ENCODE data around the gene OR4D1.
A peak's percentile ranks its signal among the peaks of the same experiment; 100 is the strongest.
"Not testable (repeated sequence)": the region's sequence is repeated elsewhere in the genome, so short reads cannot be mapped to it uniquely, and the experiment has no call there.

OR4D1 gene

GRCh38 chr17:58147930-58148434 is at the start of gene OR4D1:
Gene OR4D1 (plus strand): TSS chr17:58148384. CDS start chr17:58155154, 6,770 bp downstream.
- no peak for DNase-seq (ENCODE audit: low spot score)

- no peak for DNase-seq (ENCODE audit: low spot score)
These were observed 47.7 kb upstream of the OR4D1 start for GRCh38 chr17:58100506-58100905.

DNA sequence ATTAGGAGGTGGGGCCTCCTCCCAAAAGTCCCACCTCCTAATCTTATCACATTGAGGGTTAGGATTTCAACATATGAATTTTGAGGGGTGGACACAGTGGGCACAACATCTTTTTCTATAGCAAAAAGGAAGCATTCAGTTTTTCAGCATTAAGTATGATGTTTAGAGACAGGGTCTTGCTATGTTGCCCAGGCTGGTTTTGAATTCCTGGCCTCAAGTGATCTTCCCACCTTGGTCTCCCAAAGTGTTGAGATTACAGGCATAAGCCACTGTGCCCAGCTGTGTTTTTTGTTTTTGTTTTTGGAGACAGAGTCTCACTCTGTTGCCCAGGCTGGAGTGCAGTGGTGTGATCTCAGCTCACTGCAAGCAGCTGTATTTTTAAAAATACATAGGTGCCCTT is 46.3 kb upstream of the OR4D1 start:
- DNase-seq (ENCODE audit: low spot score): not testable (repeated sequence)

DNA sequence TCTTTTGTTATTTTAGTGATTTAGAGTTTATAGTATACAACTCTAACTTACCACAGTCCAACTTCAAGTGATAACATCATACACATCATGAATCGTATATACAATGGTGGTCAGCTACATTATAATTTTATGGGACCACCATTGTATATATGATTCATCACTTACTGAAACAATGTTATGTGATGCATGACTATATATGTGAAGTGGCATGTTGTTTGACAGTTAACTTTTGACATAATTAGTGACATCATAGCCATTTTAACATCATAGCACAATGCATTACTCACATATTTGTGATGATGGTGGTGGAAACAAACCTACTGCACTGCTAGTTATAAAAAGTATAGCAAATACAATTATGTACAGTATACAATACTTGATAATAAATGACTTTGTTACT is 43.1 kb upstream of the OR4D1 start:
- no peak for DNase-seq (ENCODE audit: low spot score)

GRCh38 chr17:58107306-58107705 is 40.9 kb upstream of the OR4D1 start:
- DNase-seq (ENCODE audit: low spot score): no peak

DNA sequence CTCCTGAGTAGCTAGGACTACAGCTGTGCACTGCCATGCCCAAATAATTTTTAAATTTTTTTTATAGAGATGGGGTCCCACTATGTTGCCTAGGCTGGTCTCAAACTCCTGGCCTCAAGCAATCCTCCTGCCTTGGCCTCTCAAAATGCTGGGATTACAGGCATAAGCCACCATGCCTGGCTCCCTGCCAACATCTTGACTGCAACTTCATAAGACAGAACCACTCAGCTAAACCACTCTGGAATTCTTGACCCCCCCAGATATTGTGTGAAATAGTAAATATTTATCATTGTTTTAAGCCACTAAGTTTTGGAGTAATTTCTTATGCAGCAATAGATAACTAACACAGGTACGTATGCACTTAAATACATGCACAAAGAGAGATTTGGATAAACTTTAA is 39.0 kb upstream of the OR4D1 start:
- DNase-seq (ENCODE audit: low spot score): no peak

GRCh38 chr17:58110012-58110411 is 38.2 kb upstream of the OR4D1 start:
- no peak for DNase-seq (ENCODE audit: low spot score)

DNA sequence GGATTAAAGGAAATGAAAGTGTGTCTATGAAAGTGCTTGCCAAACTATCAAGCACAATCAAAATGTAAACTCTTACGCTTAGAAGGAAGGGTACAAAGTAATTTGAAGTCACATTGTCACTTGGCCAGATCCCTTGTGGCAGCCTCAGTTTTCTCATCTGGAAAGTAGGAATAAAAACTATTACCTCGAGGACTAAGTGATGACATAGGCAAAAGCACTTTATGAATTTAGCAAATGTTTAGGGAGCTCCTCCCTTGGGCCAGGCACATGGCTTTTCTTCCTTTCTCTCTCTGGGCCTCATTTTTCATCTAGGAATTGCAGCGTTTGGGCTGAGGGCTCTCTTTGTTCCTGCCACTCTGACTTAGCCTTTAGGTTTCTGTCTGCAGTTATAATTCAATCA is 36.5 kb upstream of the OR4D1 start:
- no peak for DNase-seq (ENCODE audit: low spot score)

- DNase-seq (ENCODE audit: low spot score): peak; percentile 75
These were observed 35.1 kb upstream of the OR4D1 start for GRCh38 chr17:58112970-58113631.

DNA sequence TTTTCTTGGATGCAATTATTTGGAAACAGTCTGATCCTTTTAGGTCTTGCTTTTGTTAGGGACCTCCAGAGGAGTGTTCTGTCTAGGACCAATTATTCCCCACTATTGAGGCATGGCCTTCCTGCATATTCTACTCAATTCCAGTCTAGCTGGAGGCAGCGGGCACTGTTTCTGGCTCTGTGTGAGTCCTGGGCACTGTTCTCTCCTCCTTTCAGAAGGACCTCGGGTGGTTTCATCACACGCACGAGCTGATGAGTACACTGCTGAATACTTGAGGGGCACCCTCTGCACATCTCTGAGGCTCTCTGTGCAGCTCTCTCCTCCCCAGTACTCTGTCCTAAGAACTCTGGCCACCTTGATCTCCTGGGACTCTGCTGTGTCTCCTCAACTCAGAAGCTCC is 34.2 kb upstream of the OR4D1 start:
- no peak for DNase-seq (ENCODE audit: low spot score)

DNA sequence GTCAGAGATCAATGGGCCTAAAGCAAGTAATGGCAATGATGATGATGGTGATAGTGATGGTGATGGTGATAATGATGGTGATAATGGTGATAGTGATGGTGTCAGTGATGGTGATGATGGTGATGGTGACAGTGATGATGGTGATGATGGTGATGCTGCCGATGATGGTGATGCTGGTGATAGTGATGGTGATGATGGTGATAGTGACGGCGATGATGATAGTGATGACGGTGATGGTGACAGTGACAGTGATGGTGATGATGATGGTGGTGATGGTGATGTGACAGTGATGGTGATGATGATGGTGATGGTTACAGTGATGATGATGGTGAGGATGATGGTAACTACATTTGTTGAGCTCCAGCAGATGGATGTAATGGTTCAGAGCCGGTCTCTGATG is 30.8 kb upstream of the OR4D1 start:
- DNase-seq (ENCODE audit: low spot score): no peak

GRCh38 chr17:58119491-58119890 is 28.7 kb upstream of the OR4D1 start:
- no peak for DNase-seq (ENCODE audit: low spot score)

GRCh38 chr17:58120195-58120822 is 27.9 kb upstream of the OR4D1 start:
- peak; percentile 22 for DNase-seq (ENCODE audit: low spot score)

DNA sequence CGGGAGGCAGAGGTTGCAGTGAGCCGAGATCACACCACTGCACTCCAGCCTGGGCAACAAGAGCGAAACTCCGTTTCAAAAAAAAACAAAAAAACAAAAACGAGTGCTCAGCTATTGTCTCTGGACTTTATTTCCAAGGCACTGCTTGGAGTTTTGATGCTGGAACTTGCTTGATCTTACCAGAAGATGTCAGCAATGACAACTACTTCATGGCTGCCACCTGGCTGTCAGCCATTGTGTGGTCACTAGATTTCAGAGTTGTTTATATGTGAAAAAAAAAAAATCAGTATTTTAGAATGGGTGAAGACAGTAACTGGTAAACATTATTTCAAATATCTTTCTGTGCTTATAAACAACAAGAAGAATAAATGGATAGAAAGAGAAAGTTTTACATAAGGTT is 26.3 kb upstream of the OR4D1 start:
- peak; percentile 35 for DNase-seq (ENCODE audit: low spot score)

- no peak for DNase-seq (ENCODE audit: low spot score)
These were observed 20.3 kb upstream of the OR4D1 start for GRCh38 chr17:58127846-58128245.

DNA sequence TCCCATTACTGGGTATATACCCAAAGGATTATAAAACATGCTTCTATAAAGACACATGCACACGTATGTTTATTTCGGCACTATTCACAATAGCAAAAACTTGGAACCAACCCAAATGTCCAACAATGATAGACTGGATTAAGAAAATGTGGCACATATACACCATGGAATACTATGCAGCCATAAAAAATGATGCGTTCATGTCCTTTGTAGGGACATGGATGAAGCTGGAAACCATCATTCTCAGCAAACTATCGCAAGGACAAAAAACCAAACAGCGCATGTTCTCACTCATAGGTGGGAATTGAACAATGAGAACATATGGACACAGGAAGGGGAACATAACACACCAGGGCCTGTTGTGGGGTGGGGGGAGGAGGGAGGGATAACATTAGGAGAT is 15.5 kb upstream of the OR4D1 start:
- not testable (repeated sequence) for DNase-seq (ENCODE audit: low spot score)

DNA sequence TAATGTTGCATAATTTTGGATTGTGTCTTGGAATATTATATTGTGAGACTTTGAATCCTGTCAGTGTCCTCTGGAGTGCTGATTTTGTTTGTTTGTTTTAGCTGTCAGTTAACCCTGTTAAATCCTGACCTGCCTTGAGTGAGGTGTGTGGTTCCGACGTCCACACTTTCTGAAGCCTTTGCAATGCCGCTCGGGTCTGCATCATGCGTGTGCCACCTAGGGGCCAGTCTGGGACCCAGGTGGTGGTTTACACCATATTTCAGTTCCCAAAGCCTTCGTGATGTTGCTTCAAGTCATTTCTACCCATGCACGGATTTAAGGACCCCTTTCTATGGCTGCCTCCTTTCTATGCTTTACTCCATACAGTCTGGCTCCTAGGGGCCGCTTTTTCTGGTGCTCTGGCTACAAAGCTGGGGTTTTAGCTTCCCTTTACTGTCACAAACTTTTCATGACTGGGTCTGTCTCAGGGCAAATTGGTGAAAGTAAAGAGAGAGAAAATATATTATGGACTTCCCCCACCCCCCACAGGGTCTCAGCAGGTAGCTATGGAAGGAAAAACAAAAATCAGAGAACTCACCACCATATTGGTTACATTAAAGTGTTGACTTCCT is 11.4 kb upstream of the OR4D1 start:
- peak; percentile 8 for DNase-seq (ENCODE audit: low spot score)

- no peak for DNase-seq (ENCODE audit: low spot score)
These were observed 6.7 kb upstream of the OR4D1 start for GRCh38 chr17:58141505-58141904.

- not testable (repeated sequence) for DNase-seq (ENCODE audit: low spot score)
These were observed 4.8 kb upstream of the OR4D1 start for GRCh38 chr17:58143335-58143734.

DNA sequence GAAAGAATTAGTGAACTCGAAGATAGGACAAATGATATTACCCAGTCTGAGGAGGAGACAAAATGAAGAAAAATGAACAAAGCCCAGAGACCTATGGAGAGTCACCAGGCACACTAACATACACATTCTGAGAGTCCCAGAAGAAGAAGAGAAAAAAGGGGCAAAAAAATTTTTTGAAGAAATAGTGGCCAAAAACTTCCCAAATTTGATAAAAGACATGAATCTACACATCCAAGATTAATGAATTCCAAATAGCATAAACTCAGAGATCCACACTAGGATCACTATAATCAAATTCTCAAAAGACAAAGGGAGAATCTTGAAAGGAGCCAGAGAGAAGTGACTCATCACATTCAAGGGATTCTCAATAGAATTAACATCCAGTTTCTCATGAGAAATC is 3.4 kb upstream of the OR4D1 start:
- no peak for DNase-seq (ENCODE audit: low spot score)

DNA sequence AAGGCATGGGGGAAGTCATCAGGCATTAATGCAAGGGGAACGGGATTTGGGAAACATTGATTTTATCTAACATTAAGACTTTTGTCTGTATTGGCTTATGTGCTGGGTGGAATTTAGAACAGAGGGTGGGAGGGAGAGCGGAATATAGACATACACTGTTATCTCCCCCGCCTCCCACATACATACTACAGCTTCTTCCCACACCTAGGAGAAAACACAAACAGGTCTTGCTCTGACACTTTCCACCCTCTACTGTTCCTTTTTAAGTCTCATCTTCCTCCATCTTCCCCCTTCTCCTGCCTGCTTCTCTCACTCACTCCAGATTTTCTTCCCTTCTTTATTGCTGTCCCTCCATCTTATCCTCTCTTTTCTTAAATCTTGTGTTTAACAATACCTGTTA is 425 bp downstream of the OR4D1 start:
- no peak for DNase-seq (ENCODE audit: low spot score)

GRCh38 chr17:58150394-58150793 is 2.2 kb downstream of the OR4D1 start:
- no peak for DNase-seq (ENCODE audit: low spot score)

GRCh38 chr17:58153046-58153445 is 4.9 kb downstream of the OR4D1 start:
- DNase-seq (ENCODE audit: low spot score): no peak

All from COLO829 (cell line).